Measurements from ENCODE around the gene RNU6-9.
"Not testable (repeated sequence)": the region's sequence is repeated elsewhere in the genome, so short reads cannot be mapped to it uniquely, and the experiment has no call there.

Gene RNU6-9

DNA sequence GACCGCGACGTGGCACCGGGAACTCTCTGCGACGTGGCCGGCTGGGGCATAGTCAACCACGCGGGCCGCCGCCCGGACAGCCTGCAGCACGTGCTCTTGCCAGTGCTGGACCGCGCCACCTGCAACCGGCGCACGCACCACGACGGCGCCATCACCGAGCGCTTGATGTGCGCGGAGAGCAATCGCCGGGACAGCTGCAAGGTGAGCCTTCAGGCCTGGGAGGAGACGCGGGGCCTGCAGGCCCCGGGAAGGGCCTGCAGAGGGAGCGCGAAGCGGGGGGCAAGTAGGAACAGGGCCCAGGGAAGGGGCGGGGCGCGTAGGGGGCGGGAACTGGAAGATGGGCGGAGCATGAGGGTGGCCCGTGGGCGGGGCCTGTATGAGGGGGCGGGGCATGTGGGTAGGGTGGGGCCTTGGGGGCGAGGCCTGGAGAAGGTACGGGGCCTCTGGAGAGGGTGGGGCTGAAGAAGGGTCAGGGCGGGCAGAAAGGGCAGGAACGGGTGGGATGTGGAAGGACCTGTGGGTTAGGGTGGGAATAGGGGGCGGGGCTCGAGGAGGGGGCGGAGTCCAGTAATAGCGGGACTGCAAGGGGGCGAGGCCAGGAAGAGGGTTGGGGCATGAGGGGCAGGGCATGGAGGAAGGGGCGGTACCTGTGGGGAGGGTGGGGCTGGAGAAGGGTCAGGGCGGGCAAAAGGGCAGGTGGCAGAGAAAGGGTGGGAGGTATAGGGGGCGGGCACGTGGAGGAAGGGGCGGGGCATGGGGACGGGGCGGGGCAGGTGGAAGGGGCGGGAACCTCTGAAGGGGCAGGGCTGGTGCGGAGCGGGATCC lies 31.3 kb upstream of the RNU6-9 start:
- DNase-seq: peak; percentile 13

DNA sequence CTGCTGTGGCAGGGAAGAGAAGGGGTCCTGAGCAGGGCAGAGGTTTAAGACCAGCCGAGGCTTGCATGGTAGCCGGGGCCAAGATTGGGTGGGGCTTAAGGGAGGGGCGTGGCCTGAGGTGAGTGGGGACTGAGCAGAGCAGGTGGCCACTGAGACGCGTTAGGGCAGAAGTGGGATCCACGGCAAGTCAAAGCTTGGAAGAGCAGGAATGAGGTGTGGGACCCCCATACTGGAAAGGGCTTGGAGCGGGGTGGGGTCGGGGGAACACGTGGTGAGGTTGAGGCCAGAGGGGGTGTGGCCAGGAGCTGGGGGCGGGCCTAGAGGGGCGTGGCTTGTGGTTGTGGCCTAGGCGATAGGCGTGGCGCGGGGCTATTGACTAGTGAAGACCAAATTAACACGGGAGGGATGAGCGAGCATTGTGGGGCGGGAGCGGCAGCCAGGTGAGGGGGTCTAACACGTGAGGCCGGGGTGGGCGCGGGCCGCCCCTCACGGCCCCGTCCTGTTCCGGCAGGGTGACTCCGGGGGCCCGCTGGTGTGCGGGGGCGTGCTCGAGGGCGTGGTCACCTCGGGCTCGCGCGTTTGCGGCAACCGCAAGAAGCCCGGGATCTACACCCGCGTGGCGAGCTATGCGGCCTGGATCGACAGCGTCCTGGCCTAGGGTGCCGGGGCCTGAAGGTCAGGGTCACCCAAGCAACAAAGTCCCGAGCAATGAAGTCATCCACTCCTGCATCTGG lies 30.5 kb upstream of the RNU6-9 start:
- DNase-seq: no peak

DNA sequence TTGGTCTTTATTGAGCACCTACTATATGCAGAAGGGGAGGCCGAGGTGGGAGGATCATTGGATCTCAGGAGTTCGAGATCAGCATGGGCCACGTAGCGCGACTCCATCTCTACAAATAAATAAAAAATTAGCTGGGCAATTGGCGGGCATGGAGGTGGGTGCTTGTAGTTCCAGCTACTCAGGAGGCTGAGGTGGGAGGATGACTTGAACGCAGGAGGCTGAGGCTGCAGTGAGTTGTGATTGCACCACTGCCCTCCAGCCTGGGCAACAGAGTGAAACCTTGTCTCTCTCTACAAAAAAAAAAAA lies 30.0 kb upstream of the RNU6-9 start:
- no peak for DNase-seq

DNA sequence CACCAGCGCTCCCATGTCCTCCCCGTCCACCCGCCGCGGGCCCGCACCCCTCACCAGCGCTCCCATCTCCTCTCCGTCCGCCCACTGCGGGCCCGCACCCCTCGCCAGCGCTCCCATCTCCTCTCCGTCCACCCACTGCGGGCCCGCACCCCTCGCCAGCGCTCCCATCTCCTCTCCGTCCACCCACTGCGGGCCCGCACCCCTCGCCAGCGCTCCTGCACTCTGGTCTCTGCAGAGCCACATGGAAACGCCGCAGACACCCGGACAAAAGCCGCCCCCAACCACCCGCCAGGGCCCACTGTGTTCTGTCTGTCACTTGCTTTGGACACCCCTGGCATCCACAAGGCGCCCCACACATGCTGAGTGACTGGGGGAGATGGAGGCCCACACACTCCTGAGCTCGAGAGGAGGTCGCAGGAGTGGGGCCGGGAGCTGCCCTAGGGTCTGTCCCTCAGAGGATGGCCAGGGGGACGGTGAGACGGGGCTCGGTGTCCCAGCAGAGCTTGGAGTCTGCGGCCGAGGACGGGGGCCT lies 26.4 kb upstream of the RNU6-9 start:
- no peak for DNase-seq

DNA sequence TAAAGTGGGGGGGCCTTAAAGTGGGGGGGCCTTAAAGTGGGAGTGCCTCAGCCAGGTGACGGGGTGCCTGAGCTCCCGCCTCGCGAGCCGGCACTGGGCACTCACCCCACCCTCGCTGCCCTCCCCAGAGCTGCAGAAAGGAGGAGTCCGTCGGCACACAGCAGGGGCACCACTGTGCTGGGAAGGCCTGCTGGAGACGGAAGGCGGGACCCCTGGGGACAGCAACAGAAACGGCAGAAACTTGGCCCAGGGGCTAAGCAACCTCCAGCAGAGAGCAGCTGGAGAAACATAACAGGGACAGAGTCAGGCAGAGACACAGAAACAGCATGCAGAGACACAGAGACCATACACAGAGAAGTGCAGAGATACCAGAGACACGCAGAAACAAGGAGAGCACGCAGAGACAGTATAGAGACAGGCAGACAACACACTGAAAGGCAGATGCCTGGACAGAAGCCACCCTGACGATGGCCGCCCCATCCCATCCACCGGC lies 25.9 kb upstream of the RNU6-9 start:
- DNase-seq: no peak

DNA sequence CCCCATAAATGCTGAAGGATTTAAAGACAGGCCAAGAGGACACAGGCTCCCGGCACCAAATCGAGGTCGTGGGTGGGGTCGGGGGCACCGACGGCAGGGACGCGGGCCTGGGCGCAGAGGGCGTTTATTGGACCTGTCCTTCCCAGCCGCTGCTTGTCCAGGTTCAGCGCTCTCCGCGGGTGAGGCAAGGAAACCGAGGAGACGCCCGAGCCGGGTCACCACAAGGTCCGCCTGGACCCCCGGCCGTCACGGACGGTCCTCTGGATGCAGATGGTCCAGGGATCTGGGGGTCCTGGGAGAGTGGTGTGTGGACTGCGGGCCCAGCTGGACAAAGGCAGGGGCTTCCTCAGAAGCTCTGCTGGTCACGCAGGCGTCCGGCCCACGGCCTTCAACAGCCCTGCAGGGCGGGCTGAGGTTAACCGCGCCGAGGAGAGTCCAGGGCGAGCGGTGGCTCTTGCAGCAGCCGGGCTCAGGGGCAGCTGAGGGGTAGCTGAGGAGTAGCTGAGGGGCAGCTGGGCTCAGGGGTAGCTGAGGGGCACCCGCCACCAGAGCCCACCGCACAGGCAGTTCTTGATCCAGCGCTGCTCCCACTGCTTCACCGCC lies 25.3 kb upstream of the RNU6-9 start:
- no peak for DNase-seq

DNA sequence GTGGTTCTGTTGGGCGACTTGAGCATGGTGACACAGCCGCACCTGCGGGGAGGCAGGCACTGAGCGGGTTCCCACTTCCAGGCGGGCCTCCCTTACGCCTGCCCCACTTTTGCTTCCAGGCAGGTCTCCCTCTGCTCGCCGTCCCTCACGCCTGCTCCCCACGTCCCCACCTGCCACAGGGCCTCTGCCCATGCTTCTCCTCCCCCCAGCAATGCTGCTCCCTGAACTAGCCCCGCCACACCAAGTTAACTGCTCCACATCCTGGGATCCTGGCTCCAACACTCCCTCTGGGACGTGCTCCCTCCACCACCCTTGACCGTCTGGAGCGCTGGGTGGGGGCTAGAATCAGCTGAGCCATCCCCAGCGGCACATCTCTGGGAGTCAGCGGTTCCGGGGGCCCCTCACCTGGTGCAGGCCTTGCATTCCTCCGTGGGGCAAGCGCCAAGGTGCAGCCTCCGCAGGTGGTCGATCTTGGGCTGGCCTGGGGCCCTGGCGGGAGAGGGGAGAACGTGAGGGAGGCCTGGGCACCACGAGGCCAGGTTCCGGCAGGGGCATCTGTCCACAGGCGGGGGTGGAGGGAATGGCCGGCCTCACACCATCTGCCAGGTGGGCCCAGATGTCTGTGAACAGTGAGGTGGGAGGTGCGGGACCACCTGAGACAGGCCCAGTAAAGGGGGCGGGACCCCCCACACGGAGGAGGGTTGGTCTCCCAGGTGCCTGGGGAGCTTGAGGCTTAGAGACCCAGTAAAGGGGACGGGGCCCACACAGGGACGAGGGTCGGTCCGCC lies 24.6 kb upstream of the RNU6-9 start:
- DNase-seq: no peak

DNA sequence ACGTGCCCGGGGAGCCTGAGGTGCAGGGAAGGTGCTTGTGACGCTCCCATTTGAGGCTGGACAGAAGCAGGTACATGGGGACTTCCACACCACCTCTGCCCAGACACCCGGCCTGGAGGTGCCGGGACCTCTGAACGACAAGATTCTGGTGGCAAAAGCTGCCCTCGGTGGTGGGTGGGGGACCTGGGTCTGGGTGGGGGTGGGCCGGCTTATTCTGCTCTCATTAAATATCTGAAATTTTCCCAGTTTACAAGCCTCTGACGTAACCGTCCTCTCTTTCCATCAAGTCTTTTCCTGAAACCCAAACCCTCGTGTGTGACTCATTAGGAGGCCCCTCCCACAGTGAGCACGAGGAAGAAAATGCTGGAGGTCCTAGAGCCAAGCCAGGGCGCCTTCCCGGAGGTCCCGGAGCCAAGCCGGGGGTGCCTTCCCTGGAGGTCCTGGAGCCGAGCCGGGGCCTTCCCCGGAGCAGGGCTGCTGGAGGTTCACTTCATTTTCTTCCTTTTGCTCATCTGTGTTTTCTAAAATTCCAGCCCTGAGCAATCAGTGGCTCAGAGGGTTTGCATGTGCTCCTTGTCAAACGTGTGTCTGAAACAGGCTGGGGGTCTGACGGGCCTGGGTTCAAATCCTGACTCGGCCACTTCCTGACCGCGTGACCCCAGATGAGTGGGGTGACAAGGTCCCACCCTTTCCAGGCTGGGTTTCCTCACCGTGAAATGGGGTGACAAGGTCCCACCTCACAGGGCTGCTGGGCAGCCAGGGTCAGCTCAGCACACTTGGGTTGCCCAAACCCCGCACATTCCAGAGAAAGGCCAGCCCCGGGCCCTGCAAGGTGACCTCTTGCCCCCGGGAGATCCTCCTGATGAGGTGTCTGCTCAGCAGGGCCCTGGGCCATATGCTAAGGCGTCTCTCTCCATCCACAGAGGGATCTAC lies 23.8 kb upstream of the RNU6-9 start:
- peak; percentile 90 for DNase-seq

DNA sequence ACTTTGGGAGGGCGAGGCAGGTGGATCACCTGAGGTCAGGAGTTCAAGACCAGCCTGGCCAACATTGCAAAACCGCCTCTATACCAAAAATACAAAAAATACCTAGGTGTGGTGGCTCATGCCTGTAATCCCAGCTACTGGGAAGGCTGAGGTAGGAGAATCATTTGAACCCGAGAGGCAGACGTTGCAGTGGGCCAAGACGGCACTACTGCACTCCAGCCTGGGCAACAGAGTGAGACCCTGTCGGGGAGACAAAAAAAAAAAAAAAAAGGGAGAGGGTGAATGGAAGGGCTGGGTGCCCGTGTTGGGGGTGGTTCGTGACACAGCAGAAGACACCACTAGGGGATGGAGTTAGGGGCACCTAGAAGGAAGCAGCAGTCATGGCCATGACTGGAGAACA lies 23.0 kb upstream of the RNU6-9 start:
- no peak for DNase-seq

DNA sequence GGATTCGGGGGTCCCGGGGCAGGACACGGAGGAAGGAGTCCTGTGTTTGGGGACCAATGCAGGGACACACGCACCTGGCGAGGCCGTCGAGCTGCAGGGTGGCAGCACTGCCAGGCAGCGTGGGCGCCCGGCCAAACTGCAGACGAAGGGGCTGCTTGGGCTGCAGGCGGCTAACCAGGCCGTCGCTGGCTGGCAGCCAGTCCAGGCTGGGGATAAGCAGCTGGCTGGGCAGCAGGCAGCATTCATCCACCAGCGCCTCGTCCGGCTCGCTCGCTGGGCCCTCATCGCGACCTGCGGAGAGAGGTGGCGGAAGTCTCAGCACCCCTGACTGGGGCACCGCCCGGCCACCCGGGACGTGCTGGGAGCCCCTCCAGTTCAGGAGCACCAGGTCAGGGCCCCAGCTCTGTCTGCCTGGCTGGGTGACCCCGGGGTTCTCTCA lies 22.3 kb upstream of the RNU6-9 start:
- DNase-seq: no peak

DNA sequence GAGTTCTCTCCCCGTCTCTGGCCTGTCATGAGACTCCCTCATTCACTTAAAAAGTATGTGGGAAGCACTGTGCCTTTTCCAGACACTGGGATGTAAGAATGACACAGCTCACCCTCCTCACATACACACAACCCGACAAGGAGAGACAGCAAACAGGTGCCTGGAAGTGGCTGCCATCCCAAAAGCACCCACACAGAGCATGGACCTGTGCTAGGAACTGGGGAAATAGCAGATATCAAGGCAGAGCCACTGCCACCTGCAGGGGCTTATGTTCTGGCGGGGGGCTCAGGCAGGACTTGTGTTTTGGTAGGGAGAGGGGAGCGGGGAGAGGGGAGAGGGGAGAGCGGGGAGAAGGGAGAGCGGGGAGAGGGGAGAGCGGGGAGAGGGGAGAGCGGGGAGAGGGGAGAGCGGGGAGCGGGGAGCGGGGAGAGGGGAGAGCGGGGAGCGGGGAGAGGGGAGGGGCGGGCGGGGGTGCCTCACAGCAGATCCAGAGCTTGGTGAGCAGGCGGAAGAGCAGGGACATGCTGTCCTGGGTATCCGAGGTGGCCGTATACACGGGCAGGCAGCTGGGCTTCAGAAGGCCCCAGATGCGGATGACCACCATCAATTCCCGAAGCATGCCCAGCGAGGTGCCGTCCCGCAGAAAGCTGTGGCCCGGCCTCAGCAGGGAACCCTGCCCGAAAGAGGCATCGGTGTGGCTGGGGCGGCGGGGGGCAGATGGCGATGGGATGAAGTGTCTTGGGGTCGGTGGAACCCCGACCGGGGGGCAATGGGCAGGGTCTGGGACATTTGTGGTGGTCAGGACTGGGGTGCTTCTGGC lies 21.6 kb upstream of the RNU6-9 start:
- peak; percentile 11 for DNase-seq

DNA sequence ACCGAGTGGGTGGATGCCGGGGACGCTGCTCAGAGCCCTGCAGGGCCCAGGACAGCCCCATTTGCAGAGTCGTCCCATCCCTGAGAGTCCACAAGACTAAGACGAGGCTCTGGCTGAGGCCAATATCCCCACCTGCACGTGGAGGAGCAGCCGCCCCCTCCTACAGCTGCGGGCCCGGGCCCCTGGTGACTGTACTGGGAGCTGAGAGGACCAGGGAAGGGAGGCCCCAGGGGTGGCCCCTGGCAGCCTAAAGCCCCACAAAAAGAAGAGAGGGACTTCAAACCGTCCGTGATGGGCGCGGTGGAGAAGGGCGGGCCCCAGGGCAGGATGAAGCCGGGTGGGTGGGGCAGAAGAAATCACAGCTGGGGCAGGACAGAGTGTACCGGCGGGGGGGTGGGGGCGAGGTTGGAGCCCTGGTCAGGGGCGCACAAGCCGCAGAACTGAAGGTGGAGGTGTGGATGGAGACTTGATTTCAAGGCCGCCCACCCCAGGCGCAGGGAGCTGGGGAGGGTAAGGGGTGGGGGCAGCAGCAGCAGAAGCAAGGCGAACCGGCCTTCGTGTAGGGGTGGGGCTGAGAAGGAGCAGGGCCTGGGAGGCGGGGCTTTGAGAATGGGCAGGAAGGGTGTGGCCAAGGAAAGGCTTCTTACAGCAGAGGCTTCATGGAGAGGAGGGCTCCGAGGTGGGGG lies 20.9 kb upstream of the RNU6-9 start:
- peak; percentile 76 for DNase-seq

DNA sequence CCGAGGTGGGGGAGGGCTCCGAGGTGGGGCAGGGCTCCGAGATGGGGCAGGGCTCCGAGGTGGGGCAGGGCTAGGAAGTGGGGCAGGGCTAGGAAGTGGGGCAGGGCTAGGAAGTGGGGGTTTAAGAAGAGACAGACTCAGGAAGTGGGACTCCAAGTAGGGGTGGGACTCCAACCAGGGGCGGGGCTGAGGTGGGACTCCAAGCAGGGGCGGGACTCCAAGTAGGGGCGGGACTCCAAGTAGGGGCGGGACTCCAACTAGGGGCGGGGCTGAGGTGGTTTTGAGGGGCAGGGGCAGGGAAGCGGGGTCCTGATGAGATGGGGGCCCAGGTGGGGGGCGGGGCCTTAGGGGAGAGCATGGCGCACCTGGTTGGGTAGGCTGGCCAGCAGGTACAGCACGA lies 20.2 kb upstream of the RNU6-9 start:
- DNase-seq: peak; percentile 63

DNA sequence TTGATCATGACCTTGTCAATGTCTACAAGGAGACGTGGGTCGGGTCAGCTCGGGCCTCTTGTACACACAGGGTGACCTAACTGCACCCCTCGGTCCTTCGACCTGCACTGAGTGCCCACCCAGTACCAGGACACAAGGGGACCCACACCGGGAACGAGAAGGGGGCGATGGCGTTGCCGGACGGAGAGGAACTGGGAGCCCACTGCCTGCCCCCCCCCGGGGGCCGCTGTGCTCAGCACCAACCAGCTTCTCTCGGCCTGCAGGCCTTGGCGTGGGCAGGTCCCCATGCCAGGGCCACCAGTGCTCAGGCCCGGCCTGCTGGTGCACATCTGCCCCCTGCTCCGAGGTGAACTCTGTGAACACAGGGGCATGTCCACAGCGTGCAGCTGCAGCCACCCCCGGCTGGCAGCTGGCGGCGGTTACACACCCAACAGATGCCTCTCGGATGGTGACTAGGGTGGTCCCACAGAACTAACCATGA lies 19.7 kb upstream of the RNU6-9 start:
- DNase-seq: no peak

DNA sequence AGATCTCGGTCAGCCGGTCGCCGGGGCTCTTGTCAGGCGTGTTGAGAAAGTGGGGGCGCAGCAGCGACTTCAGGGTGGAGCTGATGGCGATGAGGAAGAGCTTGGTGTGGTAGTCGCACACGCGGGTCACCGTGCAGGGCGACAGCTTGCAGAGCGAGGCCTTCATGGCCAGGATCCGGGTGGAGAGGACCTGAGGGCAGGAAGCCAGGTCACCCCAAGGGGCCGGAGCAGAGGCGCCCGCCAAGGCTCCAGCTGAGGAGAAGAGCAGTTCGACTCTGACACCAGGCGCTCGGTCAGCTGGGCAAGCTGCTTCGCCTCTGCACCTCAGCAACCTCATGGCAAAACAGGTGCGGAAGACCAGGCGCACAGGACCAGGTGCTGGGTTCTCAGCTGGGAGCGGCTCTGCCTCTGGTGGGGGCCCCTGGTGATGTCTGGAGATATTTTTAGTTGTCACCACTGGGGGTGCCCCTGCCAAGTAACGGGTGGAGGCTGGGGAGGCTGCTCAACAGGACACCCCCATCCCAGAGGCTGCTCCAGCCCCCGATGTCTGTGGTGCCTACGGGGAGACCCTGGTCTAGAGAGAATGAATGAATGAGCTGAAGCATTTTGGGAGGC lies 17.9 kb upstream of the RNU6-9 start:
- no peak for DNase-seq

DNA sequence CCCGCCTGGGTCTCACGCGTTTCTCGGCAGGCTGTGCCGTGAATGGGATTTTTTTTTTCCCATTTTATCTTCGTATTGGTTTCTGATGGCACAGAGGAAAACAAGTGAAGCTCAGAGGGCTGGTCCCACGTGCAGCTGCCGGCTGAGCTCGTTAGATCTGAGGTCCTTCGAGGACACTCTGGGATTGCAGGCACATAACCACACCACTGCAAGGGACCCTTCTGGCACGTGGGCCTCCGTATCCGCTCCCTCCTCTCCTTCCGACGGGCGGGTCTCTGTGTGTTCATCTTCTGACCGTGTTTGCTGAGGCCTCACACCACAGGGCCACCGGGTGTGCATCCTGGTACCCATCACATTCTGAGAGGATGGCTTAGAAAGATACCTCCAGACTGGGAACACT lies 17.2 kb upstream of the RNU6-9 start:
- no peak for DNase-seq

DNA sequence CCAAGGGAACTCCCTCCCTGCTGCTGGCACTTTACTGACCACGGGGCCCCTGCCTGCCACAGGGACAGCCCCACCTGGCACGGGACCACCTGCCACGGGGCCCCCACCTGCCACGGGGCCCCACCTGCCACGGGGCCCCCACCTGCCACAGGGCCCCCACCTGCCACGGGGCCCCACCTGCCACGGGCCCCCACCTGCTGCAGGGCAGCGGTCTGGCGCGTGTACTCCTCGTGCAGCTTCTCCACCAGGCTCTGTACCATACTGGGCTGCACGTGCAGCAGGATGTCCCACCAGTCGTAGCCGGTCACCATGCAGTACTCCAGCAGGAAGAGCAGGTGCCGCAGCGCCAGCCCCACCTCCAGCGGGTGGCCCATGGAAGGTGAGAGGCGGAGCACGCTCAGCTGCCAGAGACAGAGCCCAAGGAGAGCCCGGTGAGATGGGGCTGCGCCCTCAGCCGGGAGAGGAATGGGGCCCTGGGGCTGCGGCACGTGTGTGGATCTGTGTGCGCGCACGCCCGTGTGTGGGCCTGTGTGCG lies 16.4 kb upstream of the RNU6-9 start:
- DNase-seq: no peak

DNA sequence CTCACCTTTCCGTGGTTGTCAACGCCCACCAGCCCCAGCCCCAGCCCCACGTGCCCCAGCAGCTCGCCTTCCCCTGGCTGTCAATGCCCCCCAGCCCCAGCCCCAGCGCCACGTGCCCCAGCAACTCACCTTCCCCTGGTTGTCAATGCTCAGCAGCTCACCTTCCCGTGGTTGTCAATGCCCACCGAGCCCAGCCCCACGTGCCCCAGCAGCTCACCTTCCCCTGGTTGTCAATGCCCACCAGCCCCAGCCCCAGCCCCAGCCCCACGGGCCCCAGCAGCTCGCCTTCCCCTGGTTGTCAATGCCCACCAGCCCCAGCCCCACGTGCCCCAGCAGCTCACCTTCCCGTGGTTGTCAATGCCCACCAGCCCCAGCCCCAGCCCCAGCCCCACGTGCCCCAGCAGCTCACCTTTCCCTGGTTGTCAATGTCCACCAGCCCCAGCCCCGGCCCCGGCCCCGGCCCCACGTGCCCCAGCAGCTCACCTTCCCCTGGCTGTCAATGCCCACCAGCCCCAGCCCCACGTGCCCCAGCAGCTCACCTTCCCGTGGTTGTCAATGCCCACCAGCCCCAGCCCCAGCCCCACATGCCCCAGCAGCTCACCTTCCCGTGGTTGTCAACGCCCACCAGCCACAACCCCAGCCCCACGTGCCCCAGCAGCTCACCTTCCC lies 15.2 kb upstream of the RNU6-9 start:
- DNase-seq: not testable (repeated sequence)

Data from HCEC 1CT (cell line).